Gastroesophageal sphincter (tissue), 4 donors: ENCODE measurements around the gene TNFRSF14. TPM values are rescaled to one million over a fixed set of nuclear protein-coding genes. Genes with fewer than 3 reads are reported as not detected.

Source experiments
- ATAC-seq: fragments of 150-250 bp; one replicate; pipeline ENCODE4 v1.9.1; 2016; ENCODE audit warnings: mild to moderate bottlenecking, moderate library complexity
- H3K27ac ChIP-seq, 4 donors: fragments of 200-600 bp; sonication (generic) in 3 of 4; 1 replicate in 3 of 4; 2 replicates in 1 of 4; pipeline ENCODE4 v1.5.1; 2016 to 2019
- H3K27me3 ChIP-seq: fragments of 200-600 bp; sonication (generic); one replicate; pipeline ENCODE4 v1.5.1; 2019
- H3K36me3 ChIP-seq, 2 donors: fragments of 200-600 bp; sonication (generic); one replicate each; pipeline ENCODE4 v1.5.1; 2019; ENCODE audit warnings: control low read depth in 1 of 2
- H3K4me1 ChIP-seq, 3 donors: fragments of 200-600 bp; sonication (generic); 1 replicate in 2 of 3; 2 replicates in 1 of 3; pipeline ENCODE4 v1.5.1; 2016 to 2019; ENCODE audit warnings: control low read depth in 2 of 3
- H3K4me3 ChIP-seq, 2 donors: fragments of 200-600 bp; sonication (generic); one replicate each; pipeline ENCODE4 v1.5.1; 2019; ENCODE audit warnings: mild to moderate bottlenecking in 1 of 2, moderate library complexity in 1 of 2
- H3K9me3 ChIP-seq, 3 donors: fragments of 200-600 bp; sonication (generic); one replicate each; pipeline ENCODE4 v1.5.1; 2017 to 2019; ENCODE audit warnings: control low read depth in 2 of 3
- CTCF ChIP-seq, 4 experiments: fragments of 200-600 bp in 2 of 4; fragments of 450-650 bp in 2 of 4; sonication (generic) in 1 of 4; IDR thresholded peaks; one replicate each; pipeline ENCODE4 v1.5.1; 2017 to 2019; ENCODE audit warnings: antibody characterized with exemption in 4 of 4, mild to moderate bottlenecking in 2 of 4, moderate library complexity in 2 of 4
- EP300 ChIP-seq: sonication (generic); formaldehyde crosslinking; IDR thresholded peaks from one replicate; pipeline ENCODE4 v1.6.1; 2017; ENCODE audit warnings: antibody characterized with exemption, mild to moderate bottlenecking
- POLR2A ChIP-seq, 2 donors: fragments of 450-650 bp; IDR thresholded peaks; one replicate each; pipeline ENCODE4 v1.6.1; 2017; ENCODE audit warnings: antibody characterized with exemption in 2 of 2, mild to moderate bottlenecking in 2 of 2, moderate library complexity in 1 of 2
- POLR2AphosphoS5 ChIP-seq: sonication (generic); formaldehyde crosslinking; IDR thresholded peaks from one replicate; pipeline ENCODE4 v1.6.1; 2017; ENCODE audit warnings: antibody characterized with exemption
- WGBS, 2 donors: methylation state at CpG; one replicate each; pipeline ENCODE4 v1.1.5; 2018; ENCODE audit warnings: low coverage in 1 of 2; 5-methylcytosine and 5-hydroxymethylcytosine counted together
- total RNA-seq, 4 donors: library from RNA; depleted of rRNA; stranded (reverse); fragments of >200 nt; gene quantifications; one replicate each; pipeline ENCODE4 v1.1.0, GENCODE V29; 2016

Gene TNFRSF14
- total RNA-seq, 4 donors from 2014 or later: 23.0 to 81.6 (median 36.9) TPM

DNA sequence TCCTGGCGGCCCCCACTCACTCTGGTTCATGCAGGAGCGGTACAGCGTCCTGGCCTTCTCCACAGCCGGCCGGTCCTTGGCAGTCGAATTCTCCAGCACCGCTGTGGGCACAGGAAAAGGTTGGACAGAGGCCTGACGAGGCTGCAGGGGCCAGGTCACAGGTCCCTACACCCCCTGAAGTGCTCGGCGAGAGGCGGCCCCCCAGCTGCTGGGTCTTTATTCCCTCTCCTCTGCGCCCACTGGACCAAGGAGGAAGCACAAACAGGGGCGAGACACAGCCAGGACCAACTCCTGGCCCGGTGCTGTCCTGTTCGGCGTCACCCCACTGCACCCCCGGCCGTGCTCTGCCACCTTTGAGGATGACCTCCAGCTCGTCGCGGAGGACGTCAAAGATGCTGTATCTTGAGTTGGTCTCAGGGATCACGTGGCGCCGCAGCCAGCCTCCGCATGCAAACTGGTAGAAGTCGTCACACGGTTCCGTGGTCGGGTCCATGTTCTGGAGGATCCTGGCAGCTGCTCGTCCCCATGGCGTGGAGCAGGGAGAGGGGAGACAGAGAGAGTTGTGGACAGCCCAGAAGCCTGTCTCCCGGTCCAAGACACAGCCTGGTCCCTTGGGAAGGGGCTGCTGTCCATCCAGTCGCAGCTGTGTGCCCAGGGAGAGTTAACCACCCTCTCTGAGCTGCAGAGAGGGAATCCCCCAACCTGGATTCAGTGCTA is 53.3 kb downstream of the TNFRSF14 start:
- Histone ChIP-seq H3K36me3 (no peaks in the 10 kb centered on the region), H3K9me3 (peaks cover 0 to 16% (median 0%) of the 10 kb centered on the region in 3 donors), H3K27me3 (peaks cover 78% of the 10 kb centered on the region), H3K4me1 (peaks cover 0 to 27% (median 0%) of the 10 kb centered on the region in 3 donors), H3K27ac (no peak overlapping the region), H3K4me3 (no peak overlapping the region)
- WGBS, 2 donors: no CpG with 5 or more reads among the region's 34 CpGs
- no peak for ATAC-seq
- TF ChIP-seq CTCF (IDR thresholded peaks at IDR 0.05): no peak
- TF ChIP-seq POLR2A (IDR thresholded peaks at IDR 0.05): no peak
- no peak for TF ChIP-seq POLR2AphosphoS5
- no peak for TF ChIP-seq EP300

DNA sequence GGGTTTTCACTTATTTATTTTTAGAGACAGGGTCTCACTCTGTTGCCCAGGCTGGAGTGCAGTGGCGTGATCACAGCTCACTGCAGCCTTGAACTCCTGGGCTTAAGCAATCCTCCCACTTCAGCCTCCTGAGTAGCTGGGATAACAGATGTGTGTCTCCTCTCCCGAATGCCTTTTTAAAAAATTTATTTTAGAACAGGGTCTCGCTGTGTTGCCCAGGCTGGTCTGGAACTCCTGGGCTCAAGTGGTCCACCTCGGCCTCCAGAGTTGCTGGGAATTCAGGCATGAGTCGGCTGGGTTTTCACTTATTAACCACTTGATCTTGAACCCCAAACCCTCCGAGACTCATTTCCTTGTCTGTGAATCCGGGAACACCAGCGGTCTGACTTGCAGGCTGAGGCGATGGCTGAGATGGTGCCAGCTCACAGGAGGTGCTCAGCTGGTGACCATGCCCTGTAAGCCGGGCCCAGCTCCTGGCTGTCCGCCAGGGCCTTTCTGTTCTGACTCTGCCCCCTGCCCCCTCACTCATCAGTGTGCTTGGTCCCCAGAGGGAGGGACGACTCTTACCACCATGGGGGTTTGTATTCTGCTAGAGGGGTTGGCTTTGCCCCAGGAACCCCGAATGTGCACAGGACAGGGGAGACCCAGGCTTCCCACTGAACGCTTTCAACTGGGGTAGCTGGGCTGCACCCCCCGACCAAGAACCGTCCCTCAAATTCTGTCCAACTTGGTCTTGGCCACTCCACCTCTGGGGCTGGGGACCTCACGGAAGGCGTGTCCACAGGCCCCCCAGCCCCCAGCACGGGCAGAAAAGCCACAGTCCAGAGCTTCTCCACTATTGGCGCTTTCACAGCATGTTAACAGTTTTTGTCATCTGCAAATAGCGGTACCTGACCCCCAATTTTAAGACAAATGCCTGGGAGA is 54.1 kb downstream of the TNFRSF14 start:
- WGBS, 2 donors: 60 to 70% methylated on average over 3 to 7 of the region's 21 CpGs
- ATAC-seq: no peak
- peaks cover 0 to 24% (median 0%) of the 10 kb centered on the region in 3 donors for H3K9me3 ChIP-seq
- H3K27me3 ChIP-seq: peaks cover 78% of the 10 kb centered on the region
- peaks cover 0 to 27% (median 0%) of the 10 kb centered on the region in 3 donors for H3K4me1 ChIP-seq
- no peak for TF ChIP-seq CTCF (IDR thresholded peaks at IDR 0.05)
- TF ChIP-seq POLR2A (IDR thresholded peaks at IDR 0.05): no peak
- TF ChIP-seq POLR2AphosphoS5: no peak
- TF ChIP-seq EP300: no peak
- H3K27ac ChIP-seq: no peak overlapping the region
- no peak overlapping the region for H3K4me3 ChIP-seq
- no peaks in the 10 kb centered on the region for H3K36me3 ChIP-seq

- Histone ChIP-seq H3K9me3 (peaks cover 0 to 32% (median 0%) of the 10 kb centered on the region in 3 donors), H3K4me3 (peak overlapping the region in 1 of 2 donors; percentile 28), H3K36me3 (no peaks in the 10 kb centered on the region), H3K27ac (no peak overlapping the region), H3K27me3 (peaks cover 70% of the 10 kb centered on the region), H3K4me1 (peaks cover 0 to 27% (median 0%) of the 10 kb centered on the region in 3 donors)
- ATAC-seq: peak; percentile 29
- TF ChIP-seq POLR2A (IDR thresholded peaks at IDR 0.05): no peak
- WGBS, 2 donors: no CpG with 5 or more reads among the region's 24 CpGs
Observed at GRCh38 chr1:2611031-2611501, 54.9 kb downstream of the TNFRSF14 start.

DNA sequence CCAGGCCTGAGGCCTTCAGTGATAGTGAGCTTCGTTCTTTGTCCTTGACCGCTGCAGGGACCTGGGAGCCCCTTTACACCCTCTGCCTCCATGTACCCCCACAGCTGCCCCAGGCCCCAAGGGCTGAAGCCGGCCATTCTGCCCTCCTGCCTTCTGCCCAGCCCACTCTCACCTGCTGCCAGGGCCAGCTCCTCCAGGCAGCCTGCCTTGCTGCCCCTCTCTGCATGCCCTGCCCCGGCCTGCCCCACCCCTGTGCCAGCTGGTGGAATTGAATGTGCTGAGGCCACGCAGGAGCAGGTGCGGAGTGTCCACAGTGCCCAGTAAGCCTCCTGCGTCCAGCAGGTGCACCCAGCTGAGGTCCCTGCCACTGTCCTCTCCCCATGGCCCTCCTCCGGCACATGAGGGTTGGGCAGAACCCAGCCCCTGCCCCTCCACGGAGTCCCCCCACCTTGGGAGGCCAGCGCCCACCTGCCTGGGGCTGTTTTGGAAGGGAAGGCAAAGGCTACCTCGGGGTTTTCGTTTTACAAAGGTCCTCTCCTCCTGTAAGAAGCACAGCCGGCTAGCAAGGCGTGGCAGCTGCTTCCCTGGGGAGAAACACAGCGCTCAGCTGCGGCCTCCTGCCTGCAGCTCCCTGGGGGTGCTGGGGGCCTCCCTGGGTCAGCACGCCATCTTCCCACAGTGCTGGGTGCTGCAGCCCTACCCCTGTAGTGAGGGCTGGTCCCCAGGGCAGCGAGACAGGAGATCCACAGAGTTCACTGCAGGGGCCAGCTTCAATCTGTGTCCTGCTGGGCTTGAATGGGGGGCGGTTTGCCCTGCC is 55.7 kb downstream of the TNFRSF14 start:
- Histone ChIP-seq H3K9me3 (peaks cover 0 to 40% (median 0%) of the 10 kb centered on the region in 3 donors), H3K4me3 (no peak overlapping the region), H3K27me3 (peaks cover 67% of the 10 kb centered on the region), H3K27ac (no peak overlapping the region), H3K36me3 (no peaks in the 10 kb centered on the region), H3K4me1 (peaks cover 0 to 26% (median 0%) of the 10 kb centered on the region in 3 donors)
- TF ChIP-seq POLR2AphosphoS5 (no peak), CTCF (IDR thresholded peaks at IDR 0.05) (no peak), POLR2A (IDR thresholded peaks at IDR 0.05) (no peak), EP300 (no peak)
- 68 to 87% methylated on average over 3 to 7 of the region's 19 CpGs for WGBS, 2 donors
- no peak for ATAC-seq
